ENCODE data around the gene IMMP2L.
A peak's percentile ranks its signal among the peaks of the same experiment; 100 is the strongest.
"Not testable (repeated sequence)": the region's sequence is repeated elsewhere in the genome, so short reads cannot be mapped to it uniquely, and the experiment has no call there.

Gene IMMP2L

DNA sequence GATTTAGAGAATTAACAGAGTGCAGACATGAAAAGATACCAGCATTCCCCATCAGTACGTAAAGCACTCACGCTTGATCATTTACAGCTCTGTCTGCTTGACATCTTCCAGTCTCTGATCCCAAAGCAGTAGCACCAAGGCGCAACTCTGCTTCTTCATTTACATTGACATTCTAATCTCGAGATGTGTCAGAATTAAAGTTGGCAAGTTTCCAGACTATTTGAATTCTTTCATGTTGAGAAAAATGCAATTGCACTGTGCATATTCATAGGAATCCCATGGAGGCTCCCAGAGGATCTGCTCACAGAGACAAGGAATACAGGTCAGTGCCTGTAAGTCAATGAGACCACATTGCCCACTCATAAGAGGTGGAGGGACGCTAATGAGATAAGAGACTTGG lies 287.4 kb downstream of the IMMP2L start:
- TF ChIP-seq, protein P1, sequence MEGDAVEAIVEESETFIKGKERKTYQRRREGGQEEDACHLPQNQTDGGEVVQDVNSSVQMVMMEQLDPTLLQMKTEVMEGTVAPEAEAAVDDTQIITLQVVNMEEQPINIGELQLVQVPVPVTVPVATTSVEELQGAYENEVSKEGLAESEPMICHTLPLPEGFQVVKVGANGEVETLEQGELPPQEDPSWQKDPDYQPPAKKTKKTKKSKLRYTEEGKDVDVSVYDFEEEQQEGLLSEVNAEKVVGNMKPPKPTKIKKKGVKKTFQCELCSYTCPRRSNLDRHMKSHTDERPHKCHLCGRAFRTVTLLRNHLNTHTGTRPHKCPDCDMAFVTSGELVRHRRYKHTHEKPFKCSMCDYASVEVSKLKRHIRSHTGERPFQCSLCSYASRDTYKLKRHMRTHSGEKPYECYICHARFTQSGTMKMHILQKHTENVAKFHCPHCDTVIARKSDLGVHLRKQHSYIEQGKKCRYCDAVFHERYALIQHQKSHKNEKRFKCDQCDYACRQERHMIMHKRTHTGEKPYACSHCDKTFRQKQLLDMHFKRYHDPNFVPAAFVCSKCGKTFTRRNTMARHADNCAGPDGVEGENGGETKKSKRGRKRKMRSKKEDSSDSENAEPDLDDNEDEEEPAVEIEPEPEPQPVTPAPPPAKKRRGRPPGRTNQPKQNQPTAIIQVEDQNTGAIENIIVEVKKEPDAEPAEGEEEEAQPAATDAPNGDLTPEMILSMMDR (IDR thresholded peaks at IDR 0.05; ENCODE audit: low read length, missing control alignments): no peak
- H3K4me3 ChIP-seq (replicated peaks; ENCODE audit: low read depth, low read length): no peak overlapping the region
- DNase-seq (ENCODE audit: low read depth): peak; percentile 53

- H3K4me3 ChIP-seq (replicated peaks; ENCODE audit: low read depth, low read length): no peak overlapping the region
- DNase-seq (ENCODE audit: low read depth): no peak
- TF ChIP-seq, protein P1 (IDR thresholded peaks at IDR 0.05; ENCODE audit: low read length, missing control alignments): no peak
Observed at GRCh38 chr7:111272092-111272491, 290.2 kb downstream of the IMMP2L start.

DNA sequence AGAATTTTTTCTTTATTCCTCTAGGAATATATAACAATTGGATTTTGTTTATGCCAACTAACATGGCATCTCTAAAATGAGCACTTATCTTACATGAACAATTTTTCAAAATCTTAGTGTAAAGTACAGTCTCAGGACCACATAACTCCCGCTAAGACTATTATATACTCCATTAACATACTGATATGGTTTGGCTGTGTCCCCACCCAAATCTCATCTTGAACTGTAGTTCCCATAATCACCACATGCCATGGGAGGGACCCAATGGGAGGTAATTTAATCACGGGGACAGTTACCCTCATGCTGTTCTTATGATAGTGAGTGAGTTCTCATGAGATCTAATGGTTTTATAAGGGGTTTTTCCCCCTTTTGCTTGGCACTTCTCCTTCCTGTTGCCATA lies 291.5 kb downstream of the IMMP2L start:
- not testable (repeated sequence) for DNase-seq (ENCODE audit: low read depth); H3K4me3 ChIP-seq (replicated peaks; ENCODE audit: low read depth, low read length)

DNA sequence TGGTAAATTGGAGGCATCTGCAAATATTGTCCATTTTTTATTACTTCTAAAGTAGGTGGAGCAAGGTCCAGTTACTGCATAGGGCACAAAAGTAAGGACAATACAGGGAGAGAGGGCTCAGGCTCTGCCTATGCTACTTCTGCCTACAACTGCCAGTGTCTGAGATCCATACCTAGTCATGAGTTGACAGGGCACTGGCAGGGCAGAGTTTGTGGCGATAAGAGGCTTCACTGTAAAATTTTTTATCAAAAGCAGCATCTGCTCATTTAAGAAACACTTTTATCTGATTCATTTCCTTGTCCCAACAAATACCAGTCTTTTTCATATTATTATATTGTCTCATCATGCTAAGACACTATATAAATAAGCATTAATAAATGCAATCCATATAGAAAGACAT lies 293.4 kb downstream of the IMMP2L start:
- no peak for DNase-seq (ENCODE audit: low read depth)
- TF ChIP-seq, protein P1 (IDR thresholded peaks at IDR 0.05; ENCODE audit: low read length, missing control alignments): no peak
- H3K4me3 ChIP-seq (replicated peaks; ENCODE audit: low read depth, low read length): no peak overlapping the region

DNA sequence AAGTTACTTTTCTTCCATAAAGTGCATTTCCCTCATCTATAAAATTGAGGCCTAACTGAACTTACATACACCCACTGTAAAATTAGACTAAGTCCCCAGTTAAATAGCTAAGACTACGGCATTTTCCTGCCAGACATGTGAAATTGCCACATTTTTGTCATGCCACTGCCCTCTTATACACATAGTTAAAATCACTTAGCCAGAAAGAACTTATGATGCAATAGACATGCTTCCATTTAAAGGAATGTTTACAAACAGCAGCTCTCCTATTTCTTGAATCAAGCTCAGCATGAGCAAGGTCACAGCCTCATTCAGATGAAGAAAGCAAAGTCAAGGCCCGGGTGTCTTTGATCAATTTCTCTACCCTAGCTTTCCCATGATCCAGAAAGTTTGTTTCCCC lies 295.7 kb downstream of the IMMP2L start:
- H3K4me3 ChIP-seq (replicated peaks; ENCODE audit: low read depth, low read length): no peak overlapping the region
- DNase-seq (ENCODE audit: low read depth): peak; percentile 75
- TF ChIP-seq, protein P1 (IDR thresholded peaks at IDR 0.05; ENCODE audit: low read length, missing control alignments): no peak

- TF ChIP-seq, protein P1 (IDR thresholded peaks at IDR 0.05; ENCODE audit: low read length, missing control alignments): no peak
- no peak for DNase-seq (ENCODE audit: low read depth)
- no peak overlapping the region for H3K4me3 ChIP-seq (replicated peaks; ENCODE audit: low read depth, low read length)
Observed at GRCh38 chr7:111265394-111265793, 296.9 kb downstream of the IMMP2L start.

- DNase-seq (ENCODE audit: low read depth): no peak
- no peak overlapping the region for H3K4me3 ChIP-seq (replicated peaks; ENCODE audit: low read depth, low read length)
- TF ChIP-seq, protein P1 (IDR thresholded peaks at IDR 0.05; ENCODE audit: low read length, missing control alignments): no peak
Observed at GRCh38 chr7:111264981-111265380, 297.3 kb downstream of the IMMP2L start.

Measured in fibroblast of pulmonary artery (primary cell).